K562 (cell line): ENCODE measurements around the gene HRAS. TPM values are rescaled to one million over a fixed set of nuclear protein-coding genes. Genes with fewer than 3 reads are reported as not detected.

Experiments
- ATAC-seq: fragments of 200-7000 bp; cut with Tn5 transposase; 3 replicates; pipeline ENCODE4 v1.9.1; 2020; ENCODE audit warnings: moderate library complexity
- BruUV-seq: library from RNA; stranded (reverse); fragments of 400-500 nt; replicated peaks from 2 replicates; lab custom pipeline; 2021; lab: Mats Ljungman, UMichigan
- CTCF ChIA-PET: fragments of 300-600 bp; formaldehyde crosslinking; extraction: SDS; loops from one replicate; lab custom pipeline; 2021; ENCODE audit warnings: low intra/inter-chr PET ratio; lab: Yijun Ruan, JAX
- POLR2A ChIA-PET: fragments of 300-600, 350-650 bp; sonication (Branson Sonifier 250); formaldehyde crosslinking; extraction: SDS; loops from one replicate; lab custom pipeline; 2021; ENCODE audit warnings: antibody characterized with exemption, inconsistent platforms; lab: Yijun Ruan, JAX
- DNase-seq, 4 experiments: peaks; one replicate each; pipeline versions ENCODE4 v3.0.0 to v3.0.0-alpha.2; 2011 to 2018; ENCODE audit warnings: low spot score in 3 of 4, mixed read lengths in 3 of 4; ENCODE audit errors: extremely low read depth in 1 of 4
- FAIRE-seq: peaks from 2 replicates; lab custom pipeline; 2011; peaks lifted over from hg19 to GRCh38; lab: Jason Lieb, UNC
- H2AFZ ChIP-seq: 2 replicates; pipeline ENCODE4 v1.6.0; 2011; ENCODE audit warnings: low read depth, low read length, control low read depth, inconsistent platforms
- H3K27ac ChIP-seq: fragments of 200-600 bp; 3 replicates; pipeline ENCODE4 v1.8.0; 2011; ENCODE audit warnings: low read depth, mild to moderate bottlenecking, control low read depth, inconsistent platforms, low read length, moderate library complexity, mixed read lengths; ENCODE audit errors: extremely low read depth
- H3K27me3 ChIP-seq, 2 experiments: fragments of 300-600 bp in 1 of 2; 2 replicates in 1 of 2; 3 replicates in 1 of 2; pipeline versions ENCODE4 v1.6.0 to v1.8.0; 2011; ENCODE audit warnings: inconsistent platforms in 2 of 2, low read length in 2 of 2, mild to moderate bottlenecking in 1 of 2, mixed read lengths in 1 of 2, moderate library complexity in 1 of 2; ENCODE audit not compliant: control insufficient read depth in 2 of 2, insufficient read depth in 2 of 2
- H3K36me3 ChIP-seq: fragments of 300-600 bp; 3 replicates; pipeline ENCODE4 v1.8.0; 2011; ENCODE audit warnings: mild to moderate bottlenecking, low read length, inconsistent platforms; ENCODE audit not compliant: control insufficient read depth, insufficient read depth
- H3K4me1 ChIP-seq, 2 experiments: fragments of 200-600 bp in 1 of 2; replicated peaks in 1 of 2; 2 replicates in 1 of 2; 3 replicates in 1 of 2; pipeline versions ENCODE4 v1.5.1 to v1.8.0; 2011; ENCODE audit warnings: inconsistent platforms in 2 of 2, low read length in 2 of 2, mild to moderate bottlenecking in 1 of 2, mixed read lengths in 1 of 2, moderate library complexity in 1 of 2; ENCODE audit not compliant: control insufficient read depth in 2 of 2, insufficient read depth in 2 of 2
- H3K4me2 ChIP-seq: 2 replicates; pipeline ENCODE4 v1.6.1; 2011; ENCODE audit warnings: low read length, control low read depth, inconsistent platforms, mixed read lengths; ENCODE audit not compliant: insufficient read depth
- H3K4me3 ChIP-seq: fragments of 200-600 bp; sonication (generic), shearing (Covaris generic); 2 replicates; pipeline ENCODE4 v1.5.1; 2016; ENCODE audit warnings: control low read depth, inconsistent platforms
- H3K79me2 ChIP-seq: fragments of 200-600 bp; 3 replicates; pipeline ENCODE4 v1.8.0; 2011; ENCODE audit warnings: low read length, inconsistent platforms; ENCODE audit not compliant: control insufficient read depth, insufficient read depth
- H3K9ac ChIP-seq, 2 experiments: 2 replicates each; pipeline versions ENCODE4 v1.6.0 to v1.6.1; 2011; ENCODE audit warnings: low read depth in 2 of 2, low read length in 2 of 2, control low read depth in 1 of 2, inconsistent platforms in 1 of 2, mild to moderate bottlenecking in 1 of 2, mixed read lengths in 1 of 2; ENCODE audit not compliant: insufficient read depth in 1 of 2
- H3K9me1 ChIP-seq: one replicate; pipeline ENCODE4 v1.6.0; 2011; ENCODE audit warnings: inconsistent platforms, mild to moderate bottlenecking, low read length, moderate library complexity; ENCODE audit not compliant: control insufficient read depth, insufficient read depth
- H3K9me3 ChIP-seq: replicated peaks from 2 replicates; pipeline ENCODE4 v1.5.1; 2011; ENCODE audit warnings: low read depth, low read length, inconsistent platforms; ENCODE audit not compliant: control insufficient read depth, insufficient read depth
- H4K20me1 ChIP-seq: replicated peaks from 2 replicates; pipeline ENCODE4 v1.6.1; 2011; ENCODE audit warnings: low read length, inconsistent platforms, mixed read lengths; ENCODE audit not compliant: control insufficient read depth, insufficient read depth
- ARID3A ChIP-seq: IDR thresholded peaks from 2 replicates; pipeline ENCODE4 v1.6.1; 2012; ENCODE audit warnings: low read depth, low read length, improper control_type of control experiment, borderline replicate concordance
- CREB3L1 ChIP-seq: fragments of 450-650 bp; IDR thresholded peaks from 2 replicates; pipeline ENCODE4 v1.6.1; 2014; ENCODE audit warnings: low read depth, mild to moderate bottlenecking, moderate library complexity, borderline replicate concordance
- FUS ChIP-seq: fragments of 200-400 bp; formaldehyde crosslinking; optimal IDR thresholded peaks from 2 replicates; pipeline ENCODE3; 2017; ENCODE audit warnings: low read depth, low read length
- HMG20B ChIP-seq: fragments of 250-450 bp; sonication (Bioruptor Pico); IDR thresholded peaks from 2 replicates; pipeline ENCODE4 v1.5.0; 2021; ENCODE audit warnings: mild to moderate bottlenecking
- HSF4 ChIP-seq: fragments of 250-450 bp; sonication (Bioruptor Pico); IDR thresholded peaks from 2 replicates; pipeline ENCODE4 v2.1.2; 2022; ENCODE audit warnings: mild to moderate bottlenecking, moderate library complexity, borderline replicate concordance
- NKRF ChIP-seq: fragments of 450-650 bp; IDR thresholded peaks from 2 replicates; pipeline ENCODE4 v1.6.1; 2016; ENCODE audit warnings: borderline replicate concordance
- TCF3 ChIP-seq: sonication (generic); formaldehyde crosslinking; IDR thresholded peaks from 2 replicates; pipeline ENCODE4 v1.4.0; 2020; ENCODE audit warnings: mild to moderate bottlenecking, missing genetic modification reagents
- XRCC5 ChIP-seq: fragments of 200-400 bp; formaldehyde crosslinking; IDR thresholded peaks from 2 replicates; pipeline ENCODE4 v1.6.1; 2017; ENCODE audit warnings: low read depth, mild to moderate bottlenecking, low read length
- ZNF445 ChIP-seq: fragments of 250-450 bp; sonication (Bioruptor Pico); IDR thresholded peaks from 2 replicates; pipeline ENCODE4 v1.4.0; 2020; ENCODE audit warnings: low read depth, mild to moderate bottlenecking, moderate library complexity
- WGBS: fragments of 100-300 bp; shearing (Covaris generic); methylation state at CpG from one replicate; pipeline ENCODE4 v1.1.6; 2016; ENCODE audit warnings: low coverage, mixed read lengths; ENCODE audit not compliant: insufficient coverage; ENCODE audit errors: missing lambda C conversion rate; 5-methylcytosine and 5-hydroxymethylcytosine counted together
- in situ Hi-C: fragments of 300-500 bp; cut with MboI; formaldehyde crosslinking; loops from 4 replicates; pipeline ENCODE4 v1.15.0; 2018; ENCODE audit warnings: inconsistent platforms, mixed read lengths
- intact Hi-C: fragments of 100-400 bp; cut with micrococcal nuclease; formaldehyde crosslinking; loops from 2 replicates; pipeline ENCODE4 v1.14.2; 2022
- polyA plus RNA-seq, 8 experiments: library from polyadenylated mRNA; depleted of rRNA in 4 of 8; stranded (reverse) in 5 of 8; unstranded in 3 of 8; fragments of >200 nt; fragmentation: Nextera tagmentation in 2 of 8; fragmentation: Illumina TruSeq in 1 of 8; extraction: Ambion mirVana in 2 of 8; extraction: Trizol in 1 of 8; gene quantifications; 2 replicates each; pipeline versions ENCODE4 v1.2.1 to v1.2.3, GENCODE V29; 2011 to 2014; ENCODE audit warnings: inconsistent platforms in 1 of 8, missing spikeins in 1 of 8
- total RNA-seq, 7 experiments: library from RNA; depleted of rRNA in 6 of 7; stranded (reverse); fragments of >200 nt in 6 of 7; fragmentation: Illumina TruSeq in 2 of 7; extraction: Trizol in 2 of 7; gene quantifications; 2 replicates each; pipeline versions ENCODE4 v1.2.1 to v1.2.3, GENCODE V29; 2011 to 2021; ENCODE audit warnings: low replicate concordance in 1 of 7
- TF ChIP-seq, protein P1 (sequence below): fragments of 250-450 bp; sonication (Bioruptor Pico); IDR thresholded peaks from 2 replicates; pipeline ENCODE4 v1.4.0; 2020; ENCODE audit warnings: mild to moderate bottlenecking, moderate library complexity, borderline replicate concordance
- TF ChIP-seq, protein P2 (sequence below): sonication (generic); formaldehyde crosslinking; IDR thresholded peaks from 2 replicates; pipeline ENCODE4 v1.4.0; 2020; ENCODE audit warnings: mild to moderate bottlenecking, missing genetic modification reagents

The HRAS gene
- total and polyA plus RNA-seq, 9 of the 15 experiments (the other 6 are each of a cell fraction or from before 2014, with no cell fraction given): 2.8 to 73.5 (median 29.6) TPM

DNA sequence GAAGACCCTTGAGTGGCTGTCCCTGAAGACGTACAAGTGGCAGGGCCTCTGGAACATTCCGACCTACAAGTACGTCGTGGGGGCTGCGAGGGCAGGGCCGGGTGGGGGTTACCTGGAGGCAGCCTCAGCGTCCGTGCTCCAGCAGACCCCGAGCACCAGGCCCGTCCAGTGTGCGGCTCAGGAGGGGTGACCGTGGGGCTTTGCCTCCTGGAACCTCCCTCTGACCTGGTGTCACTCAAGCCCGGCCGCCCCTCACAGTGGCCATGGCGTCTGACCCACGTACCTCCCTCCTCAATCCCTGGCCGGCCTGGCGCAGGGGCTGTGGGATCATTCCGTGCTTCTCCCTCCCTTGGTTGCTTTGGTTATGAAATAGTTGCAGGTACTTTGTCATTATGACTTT is 46.8 kb downstream of the HRAS start:
- CTCF ChIA-PET: no interaction called here
- no peak for TF ChIP-seq FUS
- TF ChIP-seq HSF4 (CRISPR knock-in tag): no peak
- no peak for TF ChIP-seq NKRF
- TF ChIP-seq HMG20B (CRISPR knock-in tag): no peak
- TF ChIP-seq CREB3L1: no peak
- TF ChIP-seq TCF3: no peak
- TF ChIP-seq, protein P1, sequence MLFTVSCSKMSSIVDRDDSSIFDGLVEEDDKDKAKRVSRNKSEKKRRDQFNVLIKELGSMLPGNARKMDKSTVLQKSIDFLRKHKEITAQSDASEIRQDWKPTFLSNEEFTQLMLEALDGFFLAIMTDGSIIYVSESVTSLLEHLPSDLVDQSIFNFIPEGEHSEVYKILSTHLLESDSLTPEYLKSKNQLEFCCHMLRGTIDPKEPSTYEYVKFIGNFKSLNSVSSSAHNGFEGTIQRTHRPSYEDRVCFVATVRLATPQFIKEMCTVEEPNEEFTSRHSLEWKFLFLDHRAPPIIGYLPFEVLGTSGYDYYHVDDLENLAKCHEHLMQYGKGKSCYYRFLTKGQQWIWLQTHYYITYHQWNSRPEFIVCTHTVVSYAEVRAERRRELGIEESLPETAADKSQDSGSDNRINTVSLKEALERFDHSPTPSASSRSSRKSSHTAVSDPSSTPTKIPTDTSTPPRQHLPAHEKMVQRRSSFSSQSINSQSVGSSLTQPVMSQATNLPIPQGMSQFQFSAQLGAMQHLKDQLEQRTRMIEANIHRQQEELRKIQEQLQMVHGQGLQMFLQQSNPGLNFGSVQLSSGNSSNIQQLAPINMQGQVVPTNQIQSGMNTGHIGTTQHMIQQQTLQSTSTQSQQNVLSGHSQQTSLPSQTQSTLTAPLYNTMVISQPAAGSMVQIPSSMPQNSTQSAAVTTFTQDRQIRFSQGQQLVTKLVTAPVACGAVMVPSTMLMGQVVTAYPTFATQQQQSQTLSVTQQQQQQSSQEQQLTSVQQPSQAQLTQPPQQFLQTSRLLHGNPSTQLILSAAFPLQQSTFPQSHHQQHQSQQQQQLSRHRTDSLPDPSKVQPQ: no peak
- TF ChIP-seq, protein P2, sequence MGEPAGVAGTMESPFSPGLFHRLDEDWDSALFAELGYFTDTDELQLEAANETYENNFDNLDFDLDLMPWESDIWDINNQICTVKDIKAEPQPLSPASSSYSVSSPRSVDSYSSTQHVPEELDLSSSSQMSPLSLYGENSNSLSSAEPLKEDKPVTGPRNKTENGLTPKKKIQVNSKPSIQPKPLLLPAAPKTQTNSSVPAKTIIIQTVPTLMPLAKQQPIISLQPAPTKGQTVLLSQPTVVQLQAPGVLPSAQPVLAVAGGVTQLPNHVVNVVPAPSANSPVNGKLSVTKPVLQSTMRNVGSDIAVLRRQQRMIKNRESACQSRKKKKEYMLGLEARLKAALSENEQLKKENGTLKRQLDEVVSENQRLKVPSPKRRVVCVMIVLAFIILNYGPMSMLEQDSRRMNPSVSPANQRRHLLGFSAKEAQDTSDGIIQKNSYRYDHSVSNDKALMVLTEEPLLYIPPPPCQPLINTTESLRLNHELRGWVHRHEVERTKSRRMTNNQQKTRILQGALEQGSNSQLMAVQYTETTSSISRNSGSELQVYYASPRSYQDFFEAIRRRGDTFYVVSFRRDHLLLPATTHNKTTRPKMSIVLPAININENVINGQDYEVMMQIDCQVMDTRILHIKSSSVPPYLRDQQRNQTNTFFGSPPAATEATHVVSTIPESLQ: no peak
- no peak for TF ChIP-seq ZNF445 (CRISPR knock-in tag)
- no peak for TF ChIP-seq XRCC5
- TF ChIP-seq ARID3A: no peak

More for the DNA sequence above, 46.8 kb downstream of the HRAS start:
- no peak overlapping the region for H3K4me2 ChIP-seq
- no TSS peak for BruUV-seq
- WGBS: 97% methylated on average over 18 of the region's 19 CpGs
- FAIRE-seq (no peak), ATAC-seq (no peak), DNase-seq (no peak)
- H3K79me2 ChIP-seq: peaks cover 11% of the 10 kb centered on the region
- peaks cover 0 to 31% of the 10 kb centered on the region in 2 experiments; a peak in 2 of 5 replicates for H3K4me1 ChIP-seq
- intact Hi-C loops: no loop called here
- H3K27ac ChIP-seq: no peak overlapping the region
- in situ Hi-C loops: no loop called here
- peaks cover 63% of the 10 kb centered on the region; the same call in 2 of the 3 replicates for H3K36me3 ChIP-seq
- H3K9ac ChIP-seq: no peak overlapping the region
- H3K4me3 ChIP-seq: no peak overlapping the region
- no peaks in the 10 kb centered on the region for H3K27me3 ChIP-seq
- peaks cover 6% of the 10 kb centered on the region for H3K9me3 ChIP-seq
- H2AFZ ChIP-seq: no peak overlapping the region
- no peaks in the 10 kb centered on the region for H4K20me1 ChIP-seq
- no peaks in the 10 kb centered on the region for H3K9me1 ChIP-seq
- POLR2A ChIA-PET: no interaction called here
